ENCODE data around the gene FBXO10. TPM values are rescaled to one million over a fixed set of nuclear protein-coding genes. Genes with fewer than 3 reads are reported as not detected.

Gene FBXO10
- total RNA-seq, 4 donors from 2014 or later, result 2.4 to 5.5 (median 3.7) TPM

DNA sequence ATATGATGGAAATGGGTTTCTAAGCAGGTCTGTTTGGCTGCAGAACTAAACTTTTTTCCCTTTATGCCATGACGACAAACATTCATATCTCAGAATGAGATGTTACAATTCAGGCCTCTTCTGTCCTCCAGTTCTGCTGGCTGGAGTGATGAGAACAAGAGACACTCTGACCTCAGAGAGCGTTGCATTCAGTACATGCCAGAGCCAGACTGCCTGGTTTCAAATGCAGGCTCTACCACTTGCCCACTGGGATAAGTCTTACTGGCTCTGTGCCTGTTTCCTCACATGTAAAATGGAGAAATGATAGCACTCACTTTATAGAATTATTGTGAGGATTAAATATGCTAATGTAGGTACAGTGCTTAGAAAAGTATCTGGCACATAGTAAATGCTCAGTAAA lies 41.0 kb upstream of the FBXO10 start:
- no peak for DNase-seq (ENCODE audit: low spot score in 2 of 2)
- 87 to 96% methylated on average over 2 of the region's 2 CpGs for WGBS, 2 donors
- no peak overlapping the region for H3K4me3 ChIP-seq (ENCODE audit: low read depth, poor library complexity, severe bottlenecking)
- intact Hi-C loops (cut with DNase I; ENCODE audit: low total_unique reads), result no loop called here
- TF ChIP-seq POLR2A (IDR thresholded peaks at IDR 0.05), result no peak
- TF ChIP-seq, protein P1, sequence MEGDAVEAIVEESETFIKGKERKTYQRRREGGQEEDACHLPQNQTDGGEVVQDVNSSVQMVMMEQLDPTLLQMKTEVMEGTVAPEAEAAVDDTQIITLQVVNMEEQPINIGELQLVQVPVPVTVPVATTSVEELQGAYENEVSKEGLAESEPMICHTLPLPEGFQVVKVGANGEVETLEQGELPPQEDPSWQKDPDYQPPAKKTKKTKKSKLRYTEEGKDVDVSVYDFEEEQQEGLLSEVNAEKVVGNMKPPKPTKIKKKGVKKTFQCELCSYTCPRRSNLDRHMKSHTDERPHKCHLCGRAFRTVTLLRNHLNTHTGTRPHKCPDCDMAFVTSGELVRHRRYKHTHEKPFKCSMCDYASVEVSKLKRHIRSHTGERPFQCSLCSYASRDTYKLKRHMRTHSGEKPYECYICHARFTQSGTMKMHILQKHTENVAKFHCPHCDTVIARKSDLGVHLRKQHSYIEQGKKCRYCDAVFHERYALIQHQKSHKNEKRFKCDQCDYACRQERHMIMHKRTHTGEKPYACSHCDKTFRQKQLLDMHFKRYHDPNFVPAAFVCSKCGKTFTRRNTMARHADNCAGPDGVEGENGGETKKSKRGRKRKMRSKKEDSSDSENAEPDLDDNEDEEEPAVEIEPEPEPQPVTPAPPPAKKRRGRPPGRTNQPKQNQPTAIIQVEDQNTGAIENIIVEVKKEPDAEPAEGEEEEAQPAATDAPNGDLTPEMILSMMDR (IDR thresholded peaks at IDR 0.05), result no peak

GRCh38 chr9:37611961-37612360 lies 35.8 kb upstream of the FBXO10 start:
- no peak overlapping the region for H3K4me3 ChIP-seq (ENCODE audit: low read depth, poor library complexity, severe bottlenecking)
- intact Hi-C loops (cut with DNase I; ENCODE audit: low total_unique reads), result no loop called here
- no peak for DNase-seq (ENCODE audit: low spot score in 2 of 2)
- TF ChIP-seq, protein P1 (IDR thresholded peaks at IDR 0.05), result no peak
- no peak for TF ChIP-seq POLR2A (IDR thresholded peaks at IDR 0.05)
- 70 to 94% methylated on average over 1 of the region's 1 CpG for WGBS, 2 donors

GRCh38 chr9:37611014-37611413 lies 34.8 kb upstream of the FBXO10 start:
- 78 to 83% methylated on average over 6 of the region's 6 CpGs for WGBS, 2 donors
- DNase-seq (ENCODE audit: low spot score in 2 of 2), result no peak
- no peak overlapping the region for H3K4me3 ChIP-seq (ENCODE audit: low read depth, poor library complexity, severe bottlenecking)
- TF ChIP-seq, protein P1 (IDR thresholded peaks at IDR 0.05), result no peak
- no peak for TF ChIP-seq POLR2A (IDR thresholded peaks at IDR 0.05)
- intact Hi-C loops (cut with DNase I; ENCODE audit: low total_unique reads), result no loop called here

DNA sequence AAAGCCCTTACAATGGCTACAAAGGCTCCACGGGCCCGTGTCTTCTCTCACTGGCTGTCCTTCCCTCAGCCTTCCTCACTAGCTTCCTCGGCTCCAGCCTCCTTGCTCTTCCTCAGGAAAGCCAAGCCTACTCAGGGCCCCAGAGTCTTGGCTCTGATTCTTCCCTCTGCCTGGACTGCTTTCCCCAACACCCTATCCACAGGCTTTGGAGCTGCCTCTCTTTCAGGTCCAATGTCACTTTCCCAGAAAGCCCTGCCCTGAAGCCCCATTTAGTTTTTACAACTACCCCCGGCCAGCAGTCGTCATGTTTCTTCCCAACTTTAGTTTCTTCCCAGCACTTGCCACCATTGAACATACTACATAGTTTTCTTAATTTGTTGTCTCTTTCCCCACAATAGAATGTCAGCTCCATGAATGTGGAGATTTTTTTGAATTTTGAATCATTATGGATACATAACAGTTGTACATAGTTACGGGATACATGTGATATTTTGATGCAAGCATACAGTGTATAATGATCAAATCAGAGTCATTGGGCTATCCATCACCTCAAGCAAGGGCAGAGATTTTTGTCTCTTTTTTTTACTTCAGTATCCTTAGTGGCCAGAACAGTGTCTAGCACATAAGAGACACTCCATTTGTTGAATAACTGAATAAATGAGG lies 33.7 kb upstream of the FBXO10 start:
- TF ChIP-seq, protein P1 (IDR thresholded peaks at IDR 0.05), result no peak
- TF ChIP-seq POLR2A (IDR thresholded peaks at IDR 0.05), result no peak
- intact Hi-C loops (cut with DNase I; ENCODE audit: low total_unique reads), result no loop called here
- 72 to 75% methylated on average over 6 of the region's 6 CpGs for WGBS, 2 donors
- H3K4me3 ChIP-seq (ENCODE audit: low read depth, poor library complexity, severe bottlenecking), result no peak overlapping the region
- no peak for DNase-seq (ENCODE audit: low spot score in 2 of 2)

DNA sequence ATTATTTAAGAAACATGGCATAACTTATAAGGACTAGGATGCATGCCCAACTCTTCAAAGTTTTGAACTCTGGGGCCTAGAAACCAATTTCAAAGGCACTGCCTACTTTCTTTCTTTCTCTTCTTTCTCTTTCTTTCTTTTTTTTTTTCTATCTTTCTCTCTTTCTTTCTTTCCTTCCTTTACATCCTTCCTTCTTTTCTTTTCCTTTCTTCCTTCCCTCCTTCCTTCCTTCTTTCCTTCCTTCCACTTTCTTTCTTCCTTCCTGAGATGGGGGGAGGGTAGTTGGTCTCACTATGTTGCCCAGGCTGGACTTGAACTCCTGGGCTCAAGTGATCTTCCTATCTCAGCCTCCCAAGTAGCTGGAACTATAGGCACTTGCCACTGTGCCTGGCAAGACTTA lies 32.1 kb upstream of the FBXO10 start:
- H3K4me3 ChIP-seq (ENCODE audit: low read depth, poor library complexity, severe bottlenecking), result no peak overlapping the region
- DNase-seq (ENCODE audit: low spot score in 2 of 2), result no peak
- no peak for TF ChIP-seq POLR2A (IDR thresholded peaks at IDR 0.05)
- TF ChIP-seq, protein P1 (IDR thresholded peaks at IDR 0.05), result no peak
- intact Hi-C loops (cut with DNase I; ENCODE audit: low total_unique reads), result no loop called here

DNA sequence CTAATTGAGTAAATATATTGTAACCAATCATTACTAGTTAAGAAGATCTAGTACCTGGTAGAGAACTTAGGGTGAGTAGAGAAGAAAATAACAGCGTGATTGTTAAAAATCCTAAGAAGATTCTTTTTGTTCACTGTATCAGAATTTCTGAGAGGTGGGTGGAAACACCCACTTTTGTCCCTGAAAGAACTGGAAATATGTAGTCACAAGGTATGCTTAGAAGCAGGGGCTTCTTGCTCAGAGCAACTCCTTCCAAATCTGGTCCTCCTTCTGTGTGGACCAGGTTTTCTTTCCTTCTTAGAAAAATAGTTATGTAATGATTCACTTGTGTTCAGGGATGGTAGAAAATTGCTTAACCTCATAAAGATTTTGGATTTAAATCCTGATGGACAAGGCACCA lies 28.1 kb upstream of the FBXO10 start:
- intact Hi-C loops (cut with DNase I; ENCODE audit: low total_unique reads), result no loop called here
- TF ChIP-seq, protein P1 (IDR thresholded peaks at IDR 0.05), result no peak
- TF ChIP-seq POLR2A (IDR thresholded peaks at IDR 0.05), result no peak
- no peak for DNase-seq (ENCODE audit: low spot score in 2 of 2)
- H3K4me3 ChIP-seq (ENCODE audit: low read depth, poor library complexity, severe bottlenecking), result no peak overlapping the region
- 75 to 85% methylated on average over 1 of the region's 1 CpG for WGBS, 2 donors

All from lower leg skin (tissue), 4 donors.